Fibroblast of lung (primary cell): Measurements from ENCODE around the gene KIF13A. TPM values are rescaled to one million over a fixed set of nuclear protein-coding genes. Genes with fewer than 3 reads are reported as not detected.

Experiments used
- DNase-seq, 2 donors: peaks; one replicate each; pipeline versions ENCODE4 v3.0.0 to v3.0.0-alpha.2; 2010; ENCODE audit warnings: low read depth in 2 of 2
- H2AFZ ChIP-seq: 2 replicates; pipeline ENCODE4 v1.5.1; 2012; ENCODE audit warnings: low read length, control low read depth, inconsistent platforms
- H3K27ac ChIP-seq: 2 replicates; pipeline ENCODE4 v1.5.1; 2011; ENCODE audit warnings: low read length, control low read depth; ENCODE audit not compliant: insufficient read depth
- H3K27me3 ChIP-seq: 2 replicates; pipeline ENCODE4 v1.5.1; 2011; ENCODE audit warnings: mild to moderate bottlenecking, low read length; ENCODE audit not compliant: control insufficient read depth, insufficient read depth
- H3K36me3 ChIP-seq: 2 replicates; pipeline ENCODE4 v1.5.1; 2011; ENCODE audit warnings: low read length; ENCODE audit not compliant: control insufficient read depth, insufficient read depth
- H3K4me1 ChIP-seq: 2 replicates; pipeline ENCODE4 v1.5.1; 2011; ENCODE audit warnings: low read length; ENCODE audit not compliant: control insufficient read depth, insufficient read depth; ENCODE audit errors: extremely low read depth
- H3K4me2 ChIP-seq: 2 replicates; pipeline ENCODE4 v1.5.1; 2011; ENCODE audit warnings: low read length, control low read depth; ENCODE audit not compliant: insufficient read depth; ENCODE audit errors: extremely low read depth
- H3K4me3 ChIP-seq, 4 experiments: fragments of 200-600 bp in 1 of 4; sonication (generic) in 1 of 4; replicated peaks in 1 of 4; 2 replicates each; pipeline ENCODE4 v1.5.1; 2011 to 2016; ENCODE audit warnings: low read length in 4 of 4, low read depth in 3 of 4, mild to moderate bottlenecking in 3 of 4, control low read depth in 2 of 4, inconsistent platforms in 1 of 4, mixed read lengths in 1 of 4; ENCODE audit not compliant: insufficient read depth in 1 of 4; ENCODE audit errors: control extremely low read depth in 1 of 4
- H3K79me2 ChIP-seq: 2 replicates; pipeline ENCODE4 v1.5.1; 2012; ENCODE audit warnings: mild to moderate bottlenecking, low read length, inconsistent platforms; ENCODE audit not compliant: control insufficient read depth, insufficient read depth
- H3K9ac ChIP-seq: 2 replicates; pipeline ENCODE4 v1.5.1; 2011; ENCODE audit warnings: mild to moderate bottlenecking, low read length, control low read depth; ENCODE audit not compliant: insufficient read depth
- H3K9me3 ChIP-seq: 2 replicates; pipeline ENCODE4 v1.5.1; 2012; ENCODE audit warnings: low read depth, low read length; ENCODE audit not compliant: control insufficient read depth, insufficient read depth
- H4K20me1 ChIP-seq: 2 replicates; pipeline ENCODE4 v1.5.1; 2011; ENCODE audit warnings: low read length; ENCODE audit not compliant: control insufficient read depth, insufficient read depth; ENCODE audit errors: extremely low read depth
- EZH2 ChIP-seq: IDR thresholded peaks from 2 replicates; pipeline ENCODE4 v1.5.1; 2012; ENCODE audit warnings: low read length, control low read depth, mild to moderate bottlenecking; ENCODE audit errors: missing control alignments
- polyA plus RNA-seq, 2 donors: library from polyadenylated mRNA; depleted of rRNA in 1 of 2; stranded (reverse) in 1 of 2; unstranded in 1 of 2; fragments of >200 nt; gene quantifications; 2 replicates each; pipeline ENCODE4 v1.2.1, GENCODE V29; 2011 to 2012; ENCODE audit warnings: missing spikeins in 1 of 2
- total RNA-seq: library from RNA; depleted of rRNA; stranded (reverse); fragments of >200 nt; gene quantifications from 2 replicates; pipeline ENCODE4 v1.2.1, GENCODE V29; 2014
- TF ChIP-seq, protein P1 (sequence below), 2 donors: IDR thresholded peaks in 1 of 2; conservative IDR thresholded peaks in 1 of 2; 1 replicate in 1 of 2; 2 replicates in 1 of 2; pipeline ENCODE4 v1.5.1; 2011 to 2012; ENCODE audit warnings: low read length in 2 of 2, control low read depth in 1 of 2, inconsistent platforms in 1 of 2, low read depth in 1 of 2, mild to moderate bottlenecking in 1 of 2

The KIF13A gene
- total and polyA plus RNA-seq, 2 donors (not counting 1 experiment from before 2014, with no cell fraction given): 52.3 to 114 TPM

DNA sequence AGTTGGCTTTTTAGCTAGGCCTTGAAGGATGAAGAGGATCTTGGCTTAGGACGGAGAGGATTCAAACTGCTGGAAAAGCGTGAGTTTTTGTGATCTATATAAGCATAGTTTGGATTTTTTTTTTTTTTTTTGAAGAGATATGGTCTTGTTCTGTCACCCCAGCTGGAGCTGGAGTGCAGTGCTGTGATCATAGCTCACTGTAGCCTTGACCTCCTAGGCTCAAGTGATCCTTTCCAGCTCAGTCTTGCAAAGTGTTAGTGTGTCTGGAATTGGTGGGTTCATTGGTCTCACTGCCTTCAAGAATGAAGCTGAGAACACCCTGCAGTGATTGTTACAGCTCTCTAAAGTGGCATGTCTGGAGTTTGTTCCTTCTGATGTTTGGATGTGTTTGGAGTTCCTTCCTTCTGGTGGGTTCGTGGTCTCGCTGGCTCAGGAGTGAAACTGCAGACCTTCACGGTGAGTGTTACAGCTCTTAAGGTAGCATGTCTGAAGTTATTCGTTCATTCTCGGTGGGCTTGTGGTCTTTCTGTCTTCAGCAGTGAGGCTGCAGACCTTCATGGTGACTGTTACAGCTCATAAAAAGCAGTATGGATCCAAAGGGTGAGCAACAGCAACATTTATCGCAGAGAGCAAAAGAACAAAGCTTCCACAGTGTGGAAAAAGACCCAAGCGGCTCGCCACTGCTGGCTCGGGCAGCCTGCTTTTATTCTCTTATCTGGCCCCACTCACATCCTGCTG lies 243.2 kb downstream of the KIF13A start:
- Histone ChIP-seq H3K36me3 (no peaks in the 10 kb centered on the region), H3K27ac (no peak overlapping the region), H3K4me2 (no peak overlapping the region), H3K9ac (no peak overlapping the region), H4K20me1 (no peaks in the 10 kb centered on the region), H3K4me1 (no peaks in the 10 kb centered on the region), H3K9me3 (no peaks in the 10 kb centered on the region), H2AFZ (no peak overlapping the region), H3K4me3 (no peak overlapping the region), H3K79me2 (no peaks in the 10 kb centered on the region), H3K27me3 (no peaks in the 10 kb centered on the region)
- DNase-seq: no peak
- TF ChIP-seq, protein P1, sequence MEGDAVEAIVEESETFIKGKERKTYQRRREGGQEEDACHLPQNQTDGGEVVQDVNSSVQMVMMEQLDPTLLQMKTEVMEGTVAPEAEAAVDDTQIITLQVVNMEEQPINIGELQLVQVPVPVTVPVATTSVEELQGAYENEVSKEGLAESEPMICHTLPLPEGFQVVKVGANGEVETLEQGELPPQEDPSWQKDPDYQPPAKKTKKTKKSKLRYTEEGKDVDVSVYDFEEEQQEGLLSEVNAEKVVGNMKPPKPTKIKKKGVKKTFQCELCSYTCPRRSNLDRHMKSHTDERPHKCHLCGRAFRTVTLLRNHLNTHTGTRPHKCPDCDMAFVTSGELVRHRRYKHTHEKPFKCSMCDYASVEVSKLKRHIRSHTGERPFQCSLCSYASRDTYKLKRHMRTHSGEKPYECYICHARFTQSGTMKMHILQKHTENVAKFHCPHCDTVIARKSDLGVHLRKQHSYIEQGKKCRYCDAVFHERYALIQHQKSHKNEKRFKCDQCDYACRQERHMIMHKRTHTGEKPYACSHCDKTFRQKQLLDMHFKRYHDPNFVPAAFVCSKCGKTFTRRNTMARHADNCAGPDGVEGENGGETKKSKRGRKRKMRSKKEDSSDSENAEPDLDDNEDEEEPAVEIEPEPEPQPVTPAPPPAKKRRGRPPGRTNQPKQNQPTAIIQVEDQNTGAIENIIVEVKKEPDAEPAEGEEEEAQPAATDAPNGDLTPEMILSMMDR (conservative IDR thresholded peaks at IDR 0.05 in 1 of 2, IDR thresholded peaks at IDR 0.05 in 1 of 2; ENCODE audit: low read depth in 1 of 2, low read length in 2 of 2): no peak
- no peak for TF ChIP-seq EZH2

- Histone ChIP-seq H3K4me3 (no peak overlapping the region), H3K27ac (no peak overlapping the region), H3K27me3 (no peaks in the 10 kb centered on the region), H4K20me1 (no peaks in the 10 kb centered on the region), H2AFZ (no peak overlapping the region), H3K79me2 (no peaks in the 10 kb centered on the region), H3K4me1 (no peaks in the 10 kb centered on the region), H3K36me3 (no peaks in the 10 kb centered on the region), H3K9me3 (no peaks in the 10 kb centered on the region), H3K4me2 (no peak overlapping the region), H3K9ac (no peak overlapping the region)
- no peak for DNase-seq
- TF ChIP-seq, protein P1 (conservative IDR thresholded peaks at IDR 0.05 in 1 of 2, IDR thresholded peaks at IDR 0.05 in 1 of 2; ENCODE audit: low read depth in 1 of 2, low read length in 2 of 2): no peak
- no peak for TF ChIP-seq EZH2
Observed at GRCh38 chr6:17741507-17741906, 245.9 kb downstream of the KIF13A start.

DNA sequence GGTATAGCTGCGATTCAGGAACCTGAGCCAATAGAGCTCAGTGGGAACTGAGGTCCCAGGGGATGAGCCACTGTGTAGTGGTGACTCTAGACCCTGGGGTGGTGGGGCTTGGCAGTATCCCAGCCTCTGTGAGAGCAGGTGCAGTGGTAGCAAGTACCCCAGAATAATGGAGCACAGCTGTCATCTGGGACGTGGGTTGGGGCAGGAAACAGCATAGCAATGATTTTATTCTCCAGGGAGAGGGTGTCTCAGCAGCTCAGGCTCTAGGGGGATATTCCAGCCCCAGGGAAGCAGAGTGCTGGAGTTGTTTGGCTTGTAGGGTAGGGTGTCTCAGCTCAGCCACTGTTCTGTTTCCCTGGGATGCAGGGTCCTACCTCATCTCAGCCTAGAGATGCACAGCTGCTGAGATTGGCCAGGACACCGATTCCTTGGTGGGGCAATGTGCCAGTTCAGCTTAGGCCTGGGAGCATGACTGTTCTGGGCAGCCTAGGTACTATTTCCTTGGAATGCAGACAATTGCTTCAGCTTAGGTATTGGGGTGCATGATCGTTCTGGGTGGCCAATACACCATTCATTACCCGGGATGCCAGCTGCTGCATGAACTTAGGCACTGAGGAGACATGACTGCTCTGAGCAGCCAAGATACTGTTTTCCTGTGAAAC lies 246.7 kb downstream of the KIF13A start:
- no peaks in the 10 kb centered on the region for H3K27me3 ChIP-seq
- no peak for DNase-seq
- H4K20me1 ChIP-seq: no peaks in the 10 kb centered on the region
- no peaks in the 10 kb centered on the region for H3K4me1 ChIP-seq
- H3K9me3 ChIP-seq: no peaks in the 10 kb centered on the region
- H3K9ac ChIP-seq: no peak overlapping the region
- H3K4me3 ChIP-seq: no peak overlapping the region
- no peak overlapping the region for H2AFZ ChIP-seq
- TF ChIP-seq, protein P1 (conservative IDR thresholded peaks at IDR 0.05 in 1 of 2, IDR thresholded peaks at IDR 0.05 in 1 of 2; ENCODE audit: low read depth in 1 of 2, low read length in 2 of 2): no peak
- TF ChIP-seq EZH2: no peak
- H3K36me3 ChIP-seq: no peaks in the 10 kb centered on the region
- H3K4me2 ChIP-seq: no peak overlapping the region
- no peaks in the 10 kb centered on the region for H3K79me2 ChIP-seq
- no peak overlapping the region for H3K27ac ChIP-seq
